ENCODE measurements around the gene USH2A.
A peak's percentile ranks its signal among the peaks of the same experiment; 100 is the strongest.

The USH2A gene

DNA sequence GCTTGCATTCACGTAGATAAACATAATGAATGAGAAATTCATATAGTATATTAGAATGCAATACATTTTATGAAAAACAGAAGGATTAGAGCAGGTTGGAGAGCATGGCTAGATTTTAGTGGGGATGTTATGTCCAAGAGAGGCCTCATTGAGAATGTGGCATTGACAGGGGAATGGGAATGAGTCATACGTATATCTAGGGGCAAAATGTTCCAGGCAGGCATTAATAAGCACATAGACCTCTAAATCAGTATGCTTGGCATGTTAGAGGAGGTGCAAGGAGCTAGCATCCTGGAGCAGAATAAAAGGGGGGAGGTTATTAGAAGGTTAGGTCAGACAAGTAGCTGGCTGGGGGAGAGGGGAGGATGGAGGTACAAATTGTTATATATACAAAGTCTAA lies 93.0 kb downstream of the USH2A start:
- no peak for TF ChIP-seq TAF1 (IDR thresholded peaks at IDR 0.05; ENCODE audit: borderline replicate concordance, low read depth, low read length)
- no peak for TF ChIP-seq POLR2A (IDR thresholded peaks at IDR 0.05; ENCODE audit: low read depth, low read length)
- no peak for TF ChIP-seq POLR2AphosphoS5 (IDR thresholded peaks at IDR 0.05; ENCODE audit: low read depth, low read length)
- FAIRE-seq (no peak), DNase-seq (ENCODE audit: insufficient read length) (no peak)

DNA sequence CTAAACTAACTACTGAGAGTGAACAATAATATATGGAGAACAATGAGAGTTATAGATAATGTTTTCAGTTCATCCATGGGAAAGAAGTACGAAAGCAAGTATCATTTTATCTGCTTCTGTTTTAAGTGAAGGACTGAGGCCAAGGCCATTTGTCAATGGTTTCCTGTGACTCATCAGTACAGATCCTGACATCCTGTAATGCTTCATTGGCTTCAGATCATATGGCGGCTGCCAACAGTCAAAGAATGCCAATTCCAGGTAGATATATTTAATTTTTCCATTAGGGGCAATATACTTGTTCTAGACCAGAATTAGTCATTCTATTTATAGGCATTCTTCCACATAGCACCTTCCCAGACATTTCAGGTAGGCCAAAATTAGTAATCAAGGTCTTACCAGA lies 97.3 kb downstream of the USH2A start:
- no peak for DNase-seq (ENCODE audit: insufficient read length)
- no peak for FAIRE-seq
- TF ChIP-seq POLR2AphosphoS5 (IDR thresholded peaks at IDR 0.05; ENCODE audit: low read depth, low read length) (no peak), POLR2A (IDR thresholded peaks at IDR 0.05; ENCODE audit: low read depth, low read length) (no peak), TAF1 (IDR thresholded peaks at IDR 0.05; ENCODE audit: borderline replicate concordance, low read depth, low read length) (no peak)

DNA sequence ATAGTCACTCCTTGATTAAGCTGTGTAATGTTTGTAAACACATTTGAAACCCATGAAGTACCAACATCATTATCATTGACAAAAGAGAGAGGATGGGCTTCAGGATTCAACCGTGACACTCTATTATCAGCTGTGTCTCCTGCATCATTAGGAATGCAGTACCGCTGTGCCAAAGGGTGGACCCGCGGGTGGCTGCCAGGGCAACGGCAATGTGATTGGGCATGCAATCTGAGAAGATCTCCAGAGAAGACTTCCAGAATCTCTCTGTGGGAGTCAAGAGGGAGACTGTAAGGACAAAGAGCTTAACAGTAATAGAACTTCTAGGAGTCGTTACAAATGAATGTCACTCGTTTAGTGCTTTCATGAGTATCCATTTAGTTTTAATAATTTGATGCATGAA lies 97.9 kb downstream of the USH2A start:
- TF ChIP-seq POLR2AphosphoS5 (IDR thresholded peaks at IDR 0.05; ENCODE audit: low read depth, low read length) (no peak), TAF1 (IDR thresholded peaks at IDR 0.05; ENCODE audit: borderline replicate concordance, low read depth, low read length) (no peak), POLR2A (IDR thresholded peaks at IDR 0.05; ENCODE audit: low read depth, low read length) (no peak)
- FAIRE-seq, result no peak

DNA sequence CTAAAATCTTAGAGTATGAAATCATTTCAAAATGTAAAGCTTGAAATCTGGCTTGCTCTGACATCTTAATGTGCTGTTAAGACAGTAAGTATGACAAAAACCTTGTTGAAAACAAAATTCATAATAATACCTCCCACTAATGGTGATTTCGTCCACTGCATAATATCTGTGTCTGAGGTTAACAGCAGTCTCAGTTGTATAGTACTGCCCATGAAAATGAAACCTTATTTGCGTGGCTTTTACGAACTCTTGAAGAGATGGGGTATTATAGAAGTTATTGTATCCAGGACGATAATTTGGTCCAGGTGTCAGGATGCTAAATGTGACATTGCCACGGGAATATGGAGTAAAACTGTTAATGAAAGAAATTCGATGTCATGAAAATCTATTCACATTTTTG lies 99.9 kb downstream of the USH2A start:
- FAIRE-seq (no peak), DNase-seq (ENCODE audit: insufficient read length) (no peak)
- TF ChIP-seq POLR2AphosphoS5 (IDR thresholded peaks at IDR 0.05; ENCODE audit: low read depth, low read length), result no peak
- no peak for TF ChIP-seq POLR2A (IDR thresholded peaks at IDR 0.05; ENCODE audit: low read depth, low read length)
- TF ChIP-seq TAF1 (IDR thresholded peaks at IDR 0.05; ENCODE audit: borderline replicate concordance, low read depth, low read length), result no peak

More for the DNA sequence above, 97.9 kb downstream of the USH2A start:
- no peak for DNase-seq (ENCODE audit: insufficient read length)

DNA sequence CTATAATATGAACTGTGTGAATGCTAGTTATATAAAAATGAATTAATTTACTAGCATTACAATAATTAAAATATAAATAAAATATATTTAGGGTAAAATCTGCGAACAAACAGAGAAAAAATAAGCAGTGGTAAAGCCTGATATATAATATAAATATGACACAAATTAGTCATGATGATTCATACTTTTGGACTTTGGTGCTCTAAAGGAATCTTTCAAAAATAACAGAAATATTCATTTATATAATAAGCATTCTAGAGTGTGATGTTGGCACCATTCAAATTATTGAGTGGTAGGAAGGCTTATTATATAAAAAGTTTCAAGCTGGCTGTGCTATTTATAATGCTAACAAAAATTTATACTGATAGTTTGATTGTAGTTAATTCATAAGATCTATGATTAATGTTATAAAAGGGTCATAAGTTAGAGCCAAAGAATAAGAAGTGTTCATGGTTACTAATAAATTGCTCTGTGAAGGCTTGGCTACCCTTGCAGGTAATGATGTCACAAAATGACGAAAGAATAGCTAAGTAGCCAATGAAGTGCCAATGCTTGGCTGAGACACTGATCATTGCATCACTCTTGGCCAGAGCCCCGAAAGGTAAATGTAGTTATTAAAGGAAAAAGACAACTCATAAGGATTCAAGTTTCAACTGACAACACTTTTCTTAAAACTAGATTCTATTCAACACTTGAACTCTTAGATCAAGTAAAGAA lies 108.7 kb downstream of the USH2A start:
- DNase-seq (ENCODE audit: insufficient read length), result no peak
- FAIRE-seq, result no peak
- TF ChIP-seq TAF1 (IDR thresholded peaks at IDR 0.05; ENCODE audit: borderline replicate concordance, low read depth, low read length) (no peak), POLR2AphosphoS5 (IDR thresholded peaks at IDR 0.05; ENCODE audit: low read depth, low read length) (no peak)

DNA sequence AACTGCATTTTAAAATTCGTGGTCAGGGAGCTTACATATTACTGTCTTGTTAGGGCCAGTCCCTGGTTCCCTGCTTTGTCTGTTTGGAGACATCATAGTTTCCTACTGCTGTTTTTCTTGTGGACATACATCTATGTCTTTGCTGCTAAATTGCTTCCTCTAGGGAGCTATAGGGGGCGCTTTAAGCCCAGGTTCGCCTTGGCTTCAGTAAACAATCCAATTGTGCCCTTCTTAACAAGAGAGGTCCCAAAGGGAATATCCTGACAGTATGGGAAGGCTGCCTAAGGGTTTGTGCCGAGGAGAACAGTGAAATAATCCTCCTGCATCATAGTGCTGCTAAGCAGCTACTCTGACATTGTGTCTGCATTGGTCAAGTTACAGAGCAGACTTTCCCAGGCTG lies 112.5 kb downstream of the USH2A start:
- no peak for DNase-seq (ENCODE audit: insufficient read length)
- FAIRE-seq, result peak; percentile 30
- TF ChIP-seq POLR2A (IDR thresholded peaks at IDR 0.05; ENCODE audit: low read depth, low read length) (no peak), POLR2AphosphoS5 (IDR thresholded peaks at IDR 0.05; ENCODE audit: low read depth, low read length) (no peak), TAF1 (IDR thresholded peaks at IDR 0.05; ENCODE audit: borderline replicate concordance, low read depth, low read length) (no peak)

DNA sequence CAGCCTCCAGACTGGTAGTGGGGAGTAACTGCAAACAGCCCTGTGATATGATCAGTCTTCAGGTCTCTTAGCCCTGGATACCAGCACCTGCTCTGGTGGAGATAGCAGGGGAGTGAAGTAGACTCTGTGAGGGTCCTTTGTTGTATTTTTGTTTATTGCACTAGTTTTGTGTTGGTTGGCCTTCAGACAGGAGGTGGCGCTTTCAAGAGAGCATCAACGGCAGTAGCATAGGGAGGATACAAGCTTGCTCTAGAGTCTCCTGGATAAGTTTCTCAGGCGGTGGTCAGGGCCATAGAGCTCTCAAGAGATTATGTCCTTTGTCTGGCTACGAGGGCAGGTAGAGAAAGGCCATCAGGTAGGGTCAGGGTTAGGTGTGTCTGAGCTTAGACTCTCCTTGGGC lies 116.4 kb downstream of the USH2A start:
- TF ChIP-seq TAF1 (IDR thresholded peaks at IDR 0.05; ENCODE audit: borderline replicate concordance, low read depth, low read length) (no peak), POLR2AphosphoS5 (IDR thresholded peaks at IDR 0.05; ENCODE audit: low read depth, low read length) (no peak), POLR2A (IDR thresholded peaks at IDR 0.05; ENCODE audit: low read depth, low read length) (no peak)
- DNase-seq (ENCODE audit: insufficient read length) (no peak), FAIRE-seq (no peak)

DNA sequence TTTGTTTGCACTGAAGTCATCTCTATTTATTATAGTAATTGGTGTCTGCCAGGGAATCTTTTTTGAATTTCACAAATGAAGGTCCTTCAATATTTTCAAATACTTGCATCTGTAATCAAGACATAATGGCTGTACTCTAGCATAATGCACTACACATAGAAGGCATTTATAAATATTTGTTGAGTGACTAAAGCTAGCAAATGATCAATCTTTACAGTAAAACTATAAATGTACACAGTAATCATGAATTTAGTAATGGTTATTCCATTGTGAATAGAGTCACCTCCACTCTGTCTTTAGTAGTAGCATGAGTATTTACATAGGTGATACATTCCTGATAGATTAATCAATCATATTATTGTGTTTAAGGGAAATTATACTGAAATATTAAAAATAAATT lies 119.6 kb downstream of the USH2A start:
- TF ChIP-seq TAF1 (IDR thresholded peaks at IDR 0.05; ENCODE audit: borderline replicate concordance, low read depth, low read length), result no peak
- no peak for TF ChIP-seq POLR2A (IDR thresholded peaks at IDR 0.05; ENCODE audit: low read depth, low read length)
- no peak for TF ChIP-seq POLR2AphosphoS5 (IDR thresholded peaks at IDR 0.05; ENCODE audit: low read depth, low read length)
- DNase-seq (ENCODE audit: insufficient read length), result no peak
- FAIRE-seq, result no peak

DNA sequence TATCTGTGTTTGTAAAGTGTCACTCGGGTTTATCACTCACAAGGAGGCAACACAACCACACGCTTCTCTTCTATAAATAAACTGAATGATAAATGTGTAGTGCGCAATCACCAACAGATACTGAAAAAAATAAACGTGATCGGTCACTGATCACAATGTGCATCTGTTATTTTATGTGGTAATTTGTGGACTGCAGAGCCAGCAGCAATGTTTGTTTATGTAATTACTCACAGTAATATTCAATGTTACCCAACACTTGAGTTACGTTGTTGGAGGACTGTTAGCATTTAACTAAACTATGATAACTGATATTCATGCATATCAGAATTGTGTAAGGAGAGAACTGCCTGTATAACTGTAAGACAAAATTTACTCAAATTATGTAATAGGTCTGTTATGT lies 129.6 kb downstream of the USH2A start:
- DNase-seq (ENCODE audit: insufficient read length) (no peak), FAIRE-seq (no peak)
- TF ChIP-seq TAF1 (IDR thresholded peaks at IDR 0.05; ENCODE audit: borderline replicate concordance, low read depth, low read length), result no peak
- TF ChIP-seq POLR2A (IDR thresholded peaks at IDR 0.05; ENCODE audit: low read depth, low read length), result no peak
- no peak for TF ChIP-seq POLR2AphosphoS5 (IDR thresholded peaks at IDR 0.05; ENCODE audit: low read depth, low read length)

DNA sequence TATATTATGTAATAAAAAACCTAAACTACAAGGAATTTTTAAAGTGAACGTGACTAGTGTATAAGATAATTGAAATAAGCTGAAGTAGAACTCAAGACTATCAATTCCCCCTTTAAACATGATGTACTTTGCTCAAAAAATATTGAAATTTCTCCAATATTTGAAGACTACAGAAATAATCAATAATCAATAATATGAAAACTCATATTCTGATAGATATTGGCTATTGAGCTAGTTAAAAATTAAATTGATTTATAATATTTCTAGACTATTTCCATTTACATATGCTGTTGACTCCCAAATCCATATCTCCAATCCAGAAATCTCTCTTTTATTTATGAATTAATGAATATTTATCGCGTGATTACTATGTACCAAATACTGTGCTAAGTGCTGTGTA lies 133.2 kb downstream of the USH2A start:
- FAIRE-seq, result no peak
- no peak for TF ChIP-seq TAF1 (IDR thresholded peaks at IDR 0.05; ENCODE audit: borderline replicate concordance, low read depth, low read length)
- no peak for TF ChIP-seq POLR2A (IDR thresholded peaks at IDR 0.05; ENCODE audit: low read depth, low read length)
- no peak for TF ChIP-seq POLR2AphosphoS5 (IDR thresholded peaks at IDR 0.05; ENCODE audit: low read depth, low read length)

DNA sequence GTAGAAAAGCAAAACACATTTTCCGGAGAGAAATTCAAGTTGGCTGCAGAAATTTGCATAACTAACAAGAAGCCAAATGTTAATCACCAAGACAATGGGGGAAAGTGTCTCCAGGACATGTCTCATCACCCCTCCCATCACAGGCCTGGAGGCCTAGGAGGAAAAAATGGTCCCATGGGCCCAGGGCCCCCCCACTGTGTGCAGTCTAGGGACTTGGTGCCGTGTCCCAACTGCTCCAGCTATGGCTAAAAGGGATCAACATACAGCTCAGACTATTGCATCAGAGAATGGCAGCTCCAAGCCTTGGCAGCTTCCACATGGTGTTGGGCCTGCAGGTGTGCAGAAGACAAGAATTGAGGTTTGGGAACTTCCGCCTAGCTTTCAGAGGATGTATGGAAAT lies 138.2 kb downstream of the USH2A start:
- FAIRE-seq, result no peak
- no peak for DNase-seq (ENCODE audit: insufficient read length)

More for the DNA sequence above, 133.2 kb downstream of the USH2A start:
- DNase-seq (ENCODE audit: insufficient read length), result no peak

DNA sequence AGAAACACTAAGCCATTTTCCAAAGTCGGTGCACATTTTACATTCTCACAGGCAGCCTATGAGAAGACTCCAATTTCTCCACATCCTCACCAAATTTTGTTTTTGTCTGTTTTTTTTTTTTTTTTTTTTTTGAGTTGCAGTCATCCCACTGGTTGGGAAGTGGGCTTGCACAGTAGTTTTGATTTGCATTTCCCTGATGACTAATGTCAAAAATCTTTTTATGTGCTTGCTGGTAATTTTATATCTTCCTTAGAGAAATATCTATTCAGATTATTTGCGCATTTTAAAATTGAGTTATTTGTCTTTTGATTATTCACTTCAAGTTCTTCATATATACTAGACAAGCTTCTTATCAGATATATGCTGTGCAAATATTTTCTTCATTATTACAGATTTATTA lies 141.5 kb downstream of the USH2A start:
- DNase-seq (ENCODE audit: insufficient read length) (no peak), FAIRE-seq (no peak)
- TF ChIP-seq TAF1 (IDR thresholded peaks at IDR 0.05; ENCODE audit: borderline replicate concordance, low read depth, low read length) (no peak), POLR2A (IDR thresholded peaks at IDR 0.05; ENCODE audit: low read depth, low read length) (no peak), POLR2AphosphoS5 (IDR thresholded peaks at IDR 0.05; ENCODE audit: low read depth, low read length) (no peak)

More for the DNA sequence above, 138.2 kb downstream of the USH2A start:
- TF ChIP-seq POLR2AphosphoS5 (IDR thresholded peaks at IDR 0.05; ENCODE audit: low read depth, low read length) (no peak), POLR2A (IDR thresholded peaks at IDR 0.05; ENCODE audit: low read depth, low read length) (no peak), TAF1 (IDR thresholded peaks at IDR 0.05; ENCODE audit: borderline replicate concordance, low read depth, low read length) (no peak)
